ENCODE measurements around the gene GPATCH8.
"Not testable (repeated sequence)": the region's sequence is repeated elsewhere in the genome, so short reads cannot be mapped to it uniquely, and the experiment has no call there.

Gene GPATCH8

DNA sequence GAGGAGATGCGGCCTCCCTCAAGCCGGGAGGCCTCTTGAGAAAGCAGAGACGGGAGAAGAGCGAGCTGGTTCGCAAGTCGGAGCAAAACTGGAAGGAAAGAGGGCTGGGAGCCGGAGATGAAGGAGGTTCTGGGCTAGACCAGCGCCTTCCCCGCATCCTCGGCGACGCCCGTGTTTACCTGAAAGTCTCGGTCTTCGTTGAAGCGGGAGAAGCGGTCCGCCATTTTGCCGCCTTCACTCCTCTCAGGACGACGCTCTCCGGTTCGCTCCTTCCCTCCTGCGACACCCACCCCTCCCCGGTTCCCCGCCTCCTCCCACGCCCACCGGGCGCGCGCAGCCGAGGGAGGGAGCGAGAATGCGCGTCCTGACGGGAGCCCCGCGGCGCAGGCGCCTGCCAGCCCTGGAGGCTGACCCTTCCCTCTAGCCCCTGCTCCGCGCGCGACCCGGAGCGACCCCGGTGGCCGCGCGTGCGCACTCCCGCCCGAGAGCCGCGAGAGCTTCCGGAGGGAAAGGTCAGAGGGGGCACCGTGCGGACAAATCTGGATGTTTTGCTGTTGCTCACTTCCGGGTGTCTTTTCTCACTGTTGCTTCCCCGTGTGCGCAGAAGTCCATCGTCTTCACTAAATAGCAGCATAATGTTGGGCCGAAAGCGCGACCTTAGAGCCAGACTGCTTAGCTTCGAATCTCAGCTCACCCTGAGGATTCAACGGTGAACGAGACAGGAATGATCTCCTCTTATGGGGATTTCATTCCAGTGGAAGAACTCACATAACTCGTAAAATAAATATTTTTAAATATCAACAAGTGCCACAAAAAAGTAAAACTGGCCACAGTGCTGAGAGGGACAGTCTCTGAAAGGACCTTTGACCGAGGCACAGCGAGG, at the start of gene GPATCH8:
TSS of gene GPATCH8 (minus strand) at position 260 of the 883 bp plus-strand sequence. CDS start at position 224, 36 bp downstream.
- peak; percentile 87 to 93 for DNase-seq (ENCODE audit: low read depth in 2 of 2)

GRCh38 chr17:44552361-44552760, 49.2 kb upstream of the GPATCH8 start:
- no peak for DNase-seq (ENCODE audit: low read depth in 2 of 2)

- no peak for DNase-seq (ENCODE audit: low read depth in 2 of 2)
Measured at GRCh38 chr17:44549686-44550085, 46.5 kb upstream of the GPATCH8 start.

GRCh38 chr17:44548376-44549230, 45.4 kb upstream of the GPATCH8 start:
- no peak for DNase-seq (ENCODE audit: low read depth in 2 of 2)

DNA sequence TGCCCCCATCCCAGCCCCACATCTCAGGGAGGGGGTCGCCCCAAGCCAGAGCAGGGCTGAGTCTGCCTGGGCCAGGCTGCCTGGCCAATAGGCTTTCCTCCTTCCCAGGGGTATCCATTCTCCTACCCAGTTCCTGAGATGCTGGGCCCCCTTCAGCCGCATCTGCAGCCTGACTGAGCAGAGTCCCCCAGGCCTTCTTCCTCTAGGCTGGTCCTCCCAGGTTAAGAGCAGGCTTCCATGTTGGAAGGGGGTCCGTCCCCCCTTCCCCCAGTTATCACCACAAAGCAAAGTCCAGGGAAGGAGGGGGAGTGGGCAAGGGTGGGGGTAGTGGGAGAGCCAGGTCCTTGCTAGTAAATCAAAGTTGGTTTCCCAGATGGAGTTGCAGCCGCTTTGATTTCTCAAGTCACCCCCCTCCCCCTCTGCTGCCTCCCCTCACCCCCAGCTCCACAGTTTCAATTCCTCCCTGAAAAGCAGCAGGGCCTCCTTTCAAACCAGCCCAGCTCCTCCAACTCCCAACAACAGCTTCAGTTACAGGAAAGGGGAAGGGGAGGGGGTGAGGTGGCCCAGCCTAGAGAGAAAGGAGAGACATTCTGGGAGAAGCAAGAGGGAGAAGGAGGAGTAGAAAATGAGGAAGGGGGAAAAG, 44.5 kb upstream of the GPATCH8 start:
- DNase-seq (ENCODE audit: low read depth in 2 of 2), result no peak

DNA sequence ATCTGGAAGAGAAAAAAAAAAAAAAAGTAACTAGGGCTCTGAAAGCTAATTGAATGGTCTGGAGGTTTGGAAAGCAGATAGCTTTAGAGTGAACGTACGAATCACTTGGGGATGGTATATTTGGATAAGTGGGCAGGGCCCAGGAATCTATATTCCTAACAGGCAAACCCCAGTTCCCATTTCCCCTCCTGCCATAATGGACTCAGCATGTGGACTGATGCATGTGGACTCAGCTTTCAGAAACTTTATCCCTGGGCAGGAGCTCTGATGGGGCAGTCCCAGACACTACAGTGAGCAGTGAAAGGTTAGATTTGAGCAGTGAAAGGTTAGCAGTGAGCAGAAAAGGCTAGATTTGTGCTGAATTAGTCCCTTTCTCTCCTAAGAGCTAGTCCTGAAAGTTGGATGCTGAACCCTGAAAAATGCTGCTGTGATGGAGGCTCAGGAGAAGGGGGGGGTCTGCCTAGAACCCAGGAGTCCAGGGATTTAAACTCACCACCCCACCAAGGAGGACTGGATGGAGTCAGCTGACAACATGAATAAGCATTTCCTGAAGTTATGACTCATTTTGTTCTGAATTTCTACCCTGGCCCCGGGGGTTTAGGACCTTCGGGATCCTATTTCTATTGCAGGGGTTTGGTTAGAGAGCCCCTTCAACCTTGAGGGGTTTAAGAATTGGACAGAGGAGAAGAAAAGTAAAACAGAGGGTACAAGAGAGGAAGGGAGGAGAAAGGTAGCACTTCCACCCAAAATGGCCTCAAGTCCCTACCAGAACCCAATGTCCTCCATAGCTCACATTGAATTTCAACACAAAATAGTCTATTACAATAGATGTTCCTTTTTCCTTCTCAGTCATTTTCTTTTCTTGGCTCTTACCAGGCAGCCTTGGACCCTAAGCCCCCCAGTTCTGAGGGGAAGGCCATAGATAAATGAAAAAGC, 43.7 kb upstream of the GPATCH8 start:
- DNase-seq (ENCODE audit: low read depth in 2 of 2), result no peak

DNA sequence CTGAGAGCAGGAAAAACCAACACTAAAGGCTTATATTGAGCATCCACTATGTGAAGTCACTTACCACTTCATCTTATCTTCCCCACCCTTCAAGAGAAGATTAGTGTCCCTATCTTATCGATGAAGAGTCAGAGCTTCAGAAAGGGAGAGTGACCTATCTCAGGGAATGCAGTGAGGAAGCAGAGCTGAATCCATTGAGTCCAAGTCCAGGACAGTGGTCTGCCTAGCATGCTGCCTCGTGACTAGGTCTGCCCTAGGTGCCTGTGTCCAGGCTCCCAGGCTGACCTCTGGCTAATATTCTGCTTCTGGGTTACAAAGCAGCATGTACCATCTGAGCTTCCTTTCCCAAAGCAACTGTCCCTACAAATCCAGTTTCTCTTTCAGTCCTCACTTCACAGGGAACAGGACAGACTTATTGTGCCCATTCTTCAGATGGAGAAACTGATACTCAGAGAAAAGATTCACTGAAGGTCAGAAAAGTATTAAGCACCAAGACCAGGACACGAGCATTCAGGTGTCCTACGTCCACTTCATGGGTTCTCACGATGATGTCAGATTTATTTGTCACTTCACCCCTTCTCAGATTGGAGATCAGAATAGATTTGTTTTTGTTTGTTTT, 40.8 kb upstream of the GPATCH8 start:
- DNase-seq (ENCODE audit: low read depth in 2 of 2), result no peak

GRCh38 chr17:44543213-44543904, 40.2 kb upstream of the GPATCH8 start:
- no peak for DNase-seq (ENCODE audit: low read depth in 2 of 2)

DNA sequence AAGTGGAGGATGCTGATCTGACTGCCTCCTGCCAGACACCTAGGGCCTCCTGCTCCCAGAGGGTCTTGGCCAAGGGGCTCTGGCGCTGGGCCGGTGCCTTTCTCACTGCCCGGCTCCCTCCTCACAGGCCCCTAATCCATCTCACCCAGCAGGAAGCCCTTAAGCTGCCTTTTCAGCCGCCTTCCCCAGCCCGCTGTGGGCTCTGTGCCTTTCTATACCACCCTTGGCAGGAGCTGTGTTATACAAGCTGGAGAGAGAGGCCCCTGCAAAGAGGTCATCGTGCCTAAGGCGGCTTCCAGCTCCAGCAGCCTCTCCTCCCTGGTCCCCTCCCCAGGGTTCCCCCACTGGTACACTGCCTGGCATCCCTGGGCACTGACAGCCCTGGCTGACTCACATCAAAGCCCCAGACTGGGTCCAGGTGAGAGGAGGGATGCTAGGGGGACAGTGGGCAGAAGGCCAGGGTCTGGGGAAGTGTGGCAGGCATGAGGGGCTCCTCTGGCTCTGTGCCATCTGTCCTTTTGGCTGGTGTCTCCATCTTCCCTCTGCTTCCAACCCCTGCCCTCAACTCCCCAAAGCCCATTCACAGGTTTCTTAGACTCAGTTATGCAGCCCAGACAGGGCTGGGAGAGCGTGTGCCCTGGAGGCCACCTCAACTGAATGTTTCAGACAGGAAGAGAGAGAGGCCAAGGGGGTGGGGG, 38.8 kb upstream of the GPATCH8 start:
- no peak for DNase-seq (ENCODE audit: low read depth in 2 of 2)

DNA sequence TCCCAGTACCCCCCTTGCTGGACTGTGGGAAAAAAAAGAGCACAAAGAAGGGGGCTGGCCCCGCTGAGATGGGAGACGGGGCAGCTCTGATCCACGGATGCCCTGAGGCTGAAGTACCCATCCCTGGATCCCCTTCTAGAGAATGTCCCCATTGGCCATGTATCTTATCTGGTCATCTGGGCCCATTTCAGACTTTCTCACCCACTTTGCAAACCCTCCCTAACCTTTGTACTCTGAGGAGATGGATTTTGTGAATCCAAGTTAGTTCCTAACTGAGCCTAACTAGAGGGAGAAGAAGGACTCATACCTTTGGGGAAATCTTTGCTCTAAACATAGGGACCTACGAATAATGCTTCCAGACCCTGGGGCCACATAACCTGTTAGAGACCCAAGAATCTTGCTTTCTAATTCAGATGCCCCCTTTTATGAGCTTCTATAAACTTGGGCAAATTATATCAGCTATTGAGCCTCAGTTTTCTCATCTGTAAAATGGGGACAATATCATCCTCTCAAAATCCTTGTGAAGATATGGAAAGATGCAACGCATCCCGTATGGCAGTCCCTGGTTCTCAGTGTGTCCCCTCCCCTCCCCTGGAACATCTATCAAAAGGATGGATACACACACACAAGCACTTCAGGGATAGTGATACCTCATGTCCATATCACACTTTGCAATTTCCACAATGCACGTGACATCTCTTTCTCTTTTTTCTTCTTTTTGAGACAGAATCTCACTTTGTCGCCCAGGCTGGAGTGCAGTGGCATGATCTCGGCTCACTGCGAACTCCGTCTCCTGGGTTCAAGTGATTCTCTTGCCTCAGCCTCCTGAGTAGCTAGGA, 37.3 kb upstream of the GPATCH8 start:
- no peak for DNase-seq (ENCODE audit: low read depth in 2 of 2)

GRCh38 chr17:44539673-44540072, 36.5 kb upstream of the GPATCH8 start:
- DNase-seq (ENCODE audit: low read depth in 2 of 2), result no peak

DNA sequence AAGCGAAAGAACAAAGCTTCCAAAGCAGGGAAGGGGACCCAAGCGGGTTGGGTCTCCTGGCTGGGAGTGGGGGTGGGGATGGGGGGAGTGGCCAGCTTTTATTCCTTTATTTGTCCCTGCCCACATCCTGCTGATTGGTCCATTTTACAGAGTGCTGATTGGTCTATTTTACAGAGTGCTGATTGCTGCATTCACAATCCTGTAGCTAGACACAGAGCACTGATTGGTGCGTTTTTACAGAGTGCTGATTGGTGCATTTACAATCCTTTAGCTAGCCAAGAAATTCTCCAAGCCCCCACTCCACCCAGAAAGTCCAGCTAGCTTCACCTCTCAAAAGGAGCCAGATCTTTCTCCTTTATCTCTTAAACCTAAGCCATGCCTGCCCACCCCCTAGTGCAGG, 34.7 kb upstream of the GPATCH8 start:
- not testable (repeated sequence) for DNase-seq (ENCODE audit: low read depth in 2 of 2)

DNA sequence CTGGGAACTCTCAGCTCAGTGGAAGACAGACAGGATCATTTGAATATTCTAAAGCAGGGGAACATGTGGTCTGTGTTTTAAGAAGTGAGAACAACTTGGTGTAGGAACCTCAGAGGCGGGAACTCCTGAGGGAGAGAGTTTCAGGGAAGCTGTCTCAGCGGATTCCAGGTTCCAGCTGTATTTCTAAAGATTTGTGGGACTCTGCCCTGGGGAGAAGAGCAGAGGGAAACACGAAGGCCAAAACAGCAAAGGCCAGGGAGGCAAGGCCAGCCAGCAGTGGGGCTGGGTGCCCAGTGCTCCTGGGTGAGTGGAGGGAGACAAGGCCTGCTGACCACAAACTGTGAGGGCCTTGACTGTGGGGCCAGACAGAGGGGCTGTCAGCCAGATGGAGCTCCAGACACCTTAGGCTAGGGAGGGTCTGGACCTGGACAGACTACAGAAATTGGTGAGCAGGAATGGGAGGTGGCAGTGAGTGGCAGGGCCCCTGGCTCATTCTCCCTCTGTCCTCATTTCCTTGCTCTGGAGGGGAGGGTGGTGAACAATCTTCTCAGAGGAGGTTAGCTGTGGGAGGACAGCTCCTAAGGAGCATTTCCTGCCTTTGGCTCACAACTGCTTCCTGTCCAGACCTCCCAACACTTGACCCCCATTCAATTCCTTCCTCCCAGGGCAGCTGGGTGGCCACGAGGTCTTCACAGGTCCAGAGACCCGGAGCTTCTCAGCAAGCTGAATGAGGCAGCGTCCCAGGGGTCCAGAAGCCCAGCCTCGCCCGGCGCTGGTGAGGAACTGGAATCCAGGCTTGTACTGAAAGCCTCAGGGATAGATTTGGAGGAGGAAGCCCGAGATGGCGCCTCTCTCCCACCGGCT, 33.1 kb upstream of the GPATCH8 start:
- no peak for DNase-seq (ENCODE audit: low read depth in 2 of 2)

GRCh38 chr17:44533533-44534246, 30.5 kb upstream of the GPATCH8 start:
- DNase-seq (ENCODE audit: low read depth in 2 of 2), result peak; percentile 84 to 93

DNA sequence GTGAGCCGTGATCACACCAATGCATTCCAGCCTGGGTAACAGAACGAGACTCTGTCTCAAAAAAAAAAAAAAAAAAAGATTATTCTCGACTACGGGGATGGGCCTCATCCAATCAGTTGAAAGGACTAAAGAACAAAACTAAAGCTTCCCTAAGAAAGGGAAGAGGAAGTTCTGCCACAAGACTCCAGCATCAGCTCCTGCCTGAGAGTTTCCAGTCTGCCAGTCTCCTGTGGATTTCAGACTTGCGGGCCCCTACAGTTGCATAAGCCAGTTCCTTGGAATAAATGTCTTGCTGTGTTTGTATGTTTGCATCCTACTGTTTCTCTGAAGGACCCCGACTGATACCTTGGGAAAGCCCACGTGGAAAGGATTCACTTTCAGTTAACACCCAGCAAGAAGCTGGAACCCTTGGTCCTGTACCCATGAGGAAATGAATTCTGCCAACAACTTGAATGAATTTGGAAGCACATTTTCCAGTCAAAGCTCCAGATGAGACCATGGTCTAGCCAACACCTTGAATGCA, 27.8 kb upstream of the GPATCH8 start:
- no peak for DNase-seq (ENCODE audit: low read depth in 2 of 2)

- no peak for DNase-seq (ENCODE audit: low read depth in 2 of 2)
Measured at GRCh38 chr17:44529864-44530263, 26.7 kb upstream of the GPATCH8 start.

DNA sequence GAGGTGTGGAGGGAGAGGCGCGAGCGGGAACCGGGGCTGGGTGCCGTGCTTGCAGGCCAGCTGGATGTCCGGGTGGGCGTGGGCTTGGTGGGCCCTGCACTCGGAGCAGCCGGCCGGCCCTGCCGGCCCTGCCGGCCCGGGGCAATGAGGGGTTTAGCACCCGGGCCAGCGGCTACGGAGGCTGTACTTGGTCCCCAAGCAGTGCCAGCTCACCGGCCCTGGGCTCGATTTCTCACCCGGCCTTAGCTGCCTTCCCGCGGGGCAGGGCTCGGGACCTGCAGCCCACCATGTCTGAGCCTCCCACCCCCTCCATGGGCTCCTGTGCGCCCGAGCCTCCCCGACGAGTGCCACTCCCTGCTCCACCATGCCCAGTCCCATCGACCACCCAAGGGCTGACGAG, 24.7 kb upstream of the GPATCH8 start:
- DNase-seq (ENCODE audit: low read depth in 2 of 2), result no peak
